GM12878 (cell line): ENCODE data around the gene KIDINS220.

ENCODE experiments used
- BACH1 ChIP-seq: fragments of 450-650 bp; IDR thresholded peaks from 2 replicates; pipeline ENCODE4 v1.6.1; 2017; ENCODE audit warnings: mild to moderate bottlenecking, borderline replicate concordance
- CTCF ChIP-seq, 3 experiments: IDR thresholded peaks in 2 of 3; conservative IDR thresholded peaks in 1 of 3; 2 replicates each; pipeline ENCODE4 v1.5.1; 2011; ENCODE audit warnings: low read depth in 3 of 3, low read length in 3 of 3, mild to moderate bottlenecking in 3 of 3, control low read depth in 2 of 3, moderate library complexity in 2 of 3, inconsistent platforms in 1 of 3, mixed read lengths in 1 of 3; ENCODE audit not compliant: control insufficient read depth in 2 of 3, insufficient read depth in 1 of 3; ENCODE audit errors: extremely low read depth in 1 of 3
- POLR2A ChIP-seq: IDR thresholded peaks from 2 replicates; pipeline ENCODE4 v1.6.1; 2011; ENCODE audit warnings: low read depth, mild to moderate bottlenecking, low read length
- SIN3A ChIP-seq: IDR thresholded peaks from 2 replicates; pipeline ENCODE4 v1.6.1; 2012; ENCODE audit warnings: low read depth, low read length, improper control_type of control experiment
- TAF1 ChIP-seq: IDR thresholded peaks from 2 replicates; pipeline ENCODE4 v1.6.1; 2011; ENCODE audit warnings: mild to moderate bottlenecking, low read depth, low read length, borderline replicate concordance
- YY1 ChIP-seq: IDR thresholded peaks from 2 replicates; pipeline ENCODE4 v1.6.1; 2011; ENCODE audit warnings: low read depth, mild to moderate bottlenecking, low read length

GRCh38 chr2:8685697-8686358 lies 151.6 kb downstream of the KIDINS220 start:
- TF ChIP-seq POLR2A (no peak), YY1 (peak; percentile 83), CTCF (IDR thresholded peaks at IDR 0.05 in 2 of 3, conservative IDR thresholded peaks at IDR 0.05 in 1 of 3; ENCODE audit: control insufficient read depth in 2 of 3, extremely low read depth in 1 of 3, insufficient read depth in 1 of 3, low read depth in 3 of 3, low read length in 3 of 3) (peak; percentile 81 to 92 (median 84)), TAF1 (no peak), BACH1 (peak; percentile 22; the same call in 1 of the 2 replicates), SIN3A (0 out of 2 replicates have a peak, but pooled peaks have one; percentile 15)
